GM18526 (cell line): ENCODE measurements around the gene TIGAR.

ENCODE experiments used
- POLR2A ChIP-seq: IDR thresholded peaks from 3 replicates; pipeline ENCODE4 v1.6.1; 2011; ENCODE audit not compliant: insufficient read length; ENCODE audit errors: extremely low read depth

TIGAR gene

GRCh38 chr12:4289231-4289878, 31.7 kb upstream of the TIGAR start:
- TF ChIP-seq POLR2A = peak; percentile 19

DNA sequence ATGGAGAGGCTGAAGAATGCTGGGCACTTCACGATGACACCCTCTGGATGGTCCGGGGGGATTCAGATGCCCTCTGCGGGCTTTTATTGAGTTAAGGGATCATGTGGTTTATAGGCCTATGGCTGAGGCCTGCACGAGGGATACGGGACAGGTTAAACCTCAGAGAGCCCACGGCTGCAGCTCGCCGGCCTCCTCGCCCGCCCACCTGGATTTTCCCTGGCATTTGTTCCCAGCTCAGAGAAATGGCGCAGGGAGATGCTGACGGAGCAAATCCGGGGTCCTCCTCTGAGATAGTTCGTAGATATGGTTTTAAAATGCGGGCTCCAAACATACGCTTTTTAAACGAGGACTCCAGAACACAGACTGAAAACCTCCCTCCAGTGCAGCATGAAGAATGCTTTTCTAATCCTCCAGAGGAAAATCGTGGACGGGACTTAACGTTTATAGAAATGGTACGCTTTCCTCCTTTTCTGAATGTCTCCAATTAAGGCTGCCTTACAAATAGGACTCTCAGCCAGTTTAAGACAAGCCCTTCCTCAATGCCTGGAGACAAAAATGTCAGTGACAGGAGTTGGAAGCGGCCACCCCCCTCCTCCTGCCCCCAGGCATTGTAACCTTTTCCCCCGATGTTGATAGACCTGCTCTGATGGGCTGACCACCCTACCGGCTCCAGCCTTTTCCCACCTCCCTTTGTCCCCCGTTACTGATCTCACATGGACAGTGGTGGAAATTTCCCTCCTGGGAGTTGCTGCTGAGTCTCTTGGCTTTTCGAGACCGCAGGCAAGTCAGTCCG, 30.8 kb upstream of the TIGAR start:
- TF ChIP-seq POLR2A = no peak

DNA sequence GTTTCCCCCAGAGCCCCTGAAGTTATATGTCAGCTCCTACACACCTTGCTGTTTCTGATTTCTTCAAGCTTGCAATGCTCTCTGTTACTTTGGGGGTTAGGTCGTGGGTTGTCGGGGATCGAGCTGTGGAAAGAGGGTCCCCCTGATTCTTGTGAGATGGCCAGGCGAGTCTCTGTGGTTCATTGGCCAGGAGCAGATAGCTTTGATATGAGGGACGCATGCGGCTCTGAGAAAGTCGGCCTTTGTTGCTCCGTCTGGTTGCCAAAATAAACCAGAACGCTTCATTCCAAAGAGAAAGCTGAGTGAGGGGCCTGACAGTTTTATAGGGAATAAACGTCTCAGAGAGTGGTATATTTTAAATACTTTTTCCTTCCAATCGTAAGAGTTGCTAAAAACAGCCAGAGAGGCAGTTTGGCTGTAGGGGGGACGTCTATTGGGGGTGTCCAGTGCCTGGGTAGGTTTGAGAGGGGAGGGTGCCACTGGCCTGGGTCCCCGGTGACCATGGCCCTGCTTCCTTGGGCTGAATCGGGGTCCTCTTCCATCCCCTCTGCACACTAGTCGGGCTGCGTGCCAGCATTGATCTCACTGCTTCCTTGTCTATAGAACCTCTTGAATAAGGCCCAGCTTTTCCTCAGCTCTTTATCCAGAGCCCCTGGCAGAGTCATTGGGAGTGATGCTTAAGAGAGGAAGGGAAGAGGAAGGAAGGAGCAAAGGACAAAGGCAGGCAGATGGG, 28.5 kb upstream of the TIGAR start:
- TF ChIP-seq POLR2A = no peak

GRCh38 chr12:4293299-4293965, 27.6 kb upstream of the TIGAR start:
- no peak for TF ChIP-seq POLR2A

GRCh38 chr12:4293966-4294505, 27.0 kb upstream of the TIGAR start:
- TF ChIP-seq POLR2A = no peak

DNA sequence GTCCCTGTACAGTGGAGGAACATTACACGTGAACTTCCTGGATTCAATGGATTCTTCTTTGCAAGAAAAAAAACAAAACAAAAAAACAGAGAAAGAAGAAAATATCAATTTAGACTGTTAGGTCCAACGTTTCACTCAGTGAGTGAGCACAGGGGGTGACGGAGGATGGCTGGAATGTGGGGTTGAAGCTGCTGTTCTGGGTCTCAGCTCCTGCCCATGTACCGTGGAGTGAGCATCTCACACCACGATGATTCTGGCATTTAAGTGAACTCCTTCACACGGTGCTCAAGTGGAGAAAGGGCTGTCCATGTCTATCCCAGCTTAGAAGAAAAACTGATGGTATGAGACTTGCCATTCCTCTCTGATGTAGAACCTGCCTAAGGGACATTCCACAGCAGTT, 24.3 kb upstream of the TIGAR start:
- no peak for TF ChIP-seq POLR2A

GRCh38 chr12:4297617-4298016, 23.4 kb upstream of the TIGAR start:
- peak; percentile 32 for TF ChIP-seq POLR2A

- no peak for TF ChIP-seq POLR2A
Measured at GRCh38 chr12:4300883-4301282, 20.1 kb upstream of the TIGAR start.

DNA sequence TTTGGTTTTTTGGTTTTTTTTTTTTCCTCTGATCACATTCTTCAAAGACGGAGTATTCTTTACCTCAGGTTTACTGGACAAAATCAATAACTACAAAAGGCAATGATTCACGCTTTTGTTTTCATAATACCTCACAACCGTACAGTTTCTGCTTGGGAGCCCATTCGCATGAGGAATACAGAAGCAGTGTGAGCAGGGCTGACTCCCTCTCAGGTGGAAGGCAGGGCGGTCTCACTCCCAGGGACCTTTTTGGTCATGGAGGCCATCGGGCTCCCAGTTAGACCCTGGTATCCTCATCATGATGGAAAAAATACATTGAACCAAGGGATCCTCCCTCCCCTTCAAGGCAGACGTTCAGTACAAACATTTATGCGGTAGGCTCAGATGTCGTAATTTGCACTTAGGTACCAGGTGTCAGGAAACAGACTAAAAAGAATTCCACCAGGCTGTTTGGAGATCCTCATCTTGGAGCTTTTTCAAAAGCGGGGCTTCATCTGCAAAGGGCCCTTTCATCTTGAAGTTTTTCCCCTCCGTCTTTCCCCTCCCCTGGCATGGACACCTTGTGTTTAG, 19.0 kb upstream of the TIGAR start:
- TF ChIP-seq POLR2A = no peak

DNA sequence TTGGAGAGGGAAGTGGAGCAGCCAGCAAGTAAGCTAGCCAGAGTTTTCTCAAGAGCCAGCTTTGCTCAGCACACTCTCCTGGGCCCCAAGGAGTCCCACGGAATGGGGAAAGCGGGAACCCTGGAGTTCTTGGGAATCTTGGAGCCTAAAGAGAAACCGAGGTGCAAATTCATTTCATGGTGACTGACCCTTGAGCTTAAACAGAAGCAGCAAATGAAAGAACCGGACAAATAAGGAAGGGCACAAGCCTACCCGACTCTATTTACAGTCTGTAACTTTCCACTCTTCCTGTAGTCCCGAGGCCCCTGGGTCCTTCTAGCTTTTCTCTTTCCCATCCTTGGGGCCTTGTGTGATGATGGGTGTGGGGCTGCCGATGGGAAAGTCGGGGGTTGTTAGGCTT, 18.1 kb upstream of the TIGAR start:
- TF ChIP-seq POLR2A = no peak

GRCh38 chr12:4303750-4304149, 17.3 kb upstream of the TIGAR start:
- peak; percentile 16 for TF ChIP-seq POLR2A

GRCh38 chr12:4307593-4308333, 13.2 kb upstream of the TIGAR start:
- no peak for TF ChIP-seq POLR2A

GRCh38 chr12:4308334-4308950, 12.6 kb upstream of the TIGAR start:
- TF ChIP-seq POLR2A = no peak

GRCh38 chr12:4311776-4312175, 9.2 kb upstream of the TIGAR start:
- TF ChIP-seq POLR2A = no peak

DNA sequence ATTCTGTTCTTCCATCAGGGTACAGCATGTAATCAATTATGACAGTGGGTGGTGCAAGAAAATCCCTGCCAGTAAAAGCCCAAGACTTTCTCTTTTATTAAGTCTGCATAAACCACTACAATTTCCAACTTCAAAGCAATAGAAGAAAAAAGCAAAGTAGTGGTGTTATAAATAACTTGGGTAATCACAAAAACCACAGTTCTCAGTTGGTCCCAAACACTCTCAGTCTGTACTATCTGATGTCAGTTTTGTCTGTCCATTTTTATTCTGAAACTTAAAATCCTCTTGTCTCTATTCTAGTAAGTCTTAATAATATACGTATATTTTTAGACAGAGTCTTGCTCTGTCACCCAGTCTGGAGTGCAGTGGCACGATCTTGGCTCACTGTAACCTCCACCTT, 8.8 kb upstream of the TIGAR start:
- no peak for TF ChIP-seq POLR2A
